Astrocyte (in vitro differentiated cells and primary cell): ENCODE data around the gene ASCL2. TPM values are rescaled to one million over a fixed set of nuclear protein-coding genes. Genes with fewer than 3 reads are reported as not detected.

Source experiments
- DNase-seq: peaks from one replicate; pipeline ENCODE4 v3.0.0-alpha.2; 2010; ENCODE audit warnings: low read depth
- FAIRE-seq: peaks from 2 replicates; lab custom pipeline; 2011; peaks lifted over from hg19 to GRCh38; lab: Jason Lieb, UNC
- H2AFZ ChIP-seq: 2 replicates; pipeline ENCODE4 v1.6.0; 2012; ENCODE audit warnings: low read depth, low read length, inconsistent platforms
- H3K27ac ChIP-seq: 2 replicates; pipeline ENCODE4 v1.5.1; 2011; ENCODE audit warnings: low read depth, low read length, inconsistent platforms
- H3K27me3 ChIP-seq: 2 replicates; pipeline ENCODE4 v1.6.0; 2011; ENCODE audit warnings: low read length, inconsistent platforms; ENCODE audit not compliant: insufficient read depth
- H3K36me3 ChIP-seq: 2 replicates; pipeline ENCODE4 v1.5.1; 2011; ENCODE audit warnings: low read length, inconsistent platforms; ENCODE audit not compliant: insufficient read depth
- H3K4me1 ChIP-seq: 2 replicates; pipeline ENCODE4 v1.5.1; 2011; ENCODE audit warnings: low read length, inconsistent platforms; ENCODE audit not compliant: insufficient read depth
- H3K4me2 ChIP-seq: 2 replicates; pipeline ENCODE4 v1.6.0; 2012; ENCODE audit warnings: low read length, inconsistent platforms
- H3K4me3 ChIP-seq: 2 replicates; pipeline ENCODE4 v1.5.1; 2011; ENCODE audit warnings: low read depth, mild to moderate bottlenecking, low read length, inconsistent platforms; ENCODE audit not compliant: insufficient read depth
- H3K79me2 ChIP-seq: 2 replicates; pipeline ENCODE4 v1.6.0; 2012; ENCODE audit warnings: mild to moderate bottlenecking, low read length, inconsistent platforms; ENCODE audit not compliant: insufficient read depth
- H3K9ac ChIP-seq: 2 replicates; pipeline ENCODE4 v1.6.0; 2012; ENCODE audit warnings: mild to moderate bottlenecking, low read length, inconsistent platforms
- H3K9me3 ChIP-seq: 2 replicates; pipeline ENCODE4 v1.5.1; 2012; ENCODE audit warnings: low read depth, mild to moderate bottlenecking, low read length, inconsistent platforms; ENCODE audit not compliant: insufficient read depth
- H4K20me1 ChIP-seq: 2 replicates; pipeline ENCODE4 v1.6.0; 2012; ENCODE audit warnings: low read length, inconsistent platforms; ENCODE audit not compliant: insufficient read depth
- H3K27ac Mint-ChIP-seq: one replicate; pipeline ENCODE4 v1.8.0; 2021; ENCODE audit warnings: mild to moderate bottlenecking, mixed read lengths; ENCODE audit not compliant: unreplicated experiment
- H3K27me3 Mint-ChIP-seq: one replicate; pipeline ENCODE4 v1.8.0; 2021; ENCODE audit warnings: low read depth, mixed read lengths; ENCODE audit not compliant: unreplicated experiment
- H3K36me3 Mint-ChIP-seq: one replicate; pipeline ENCODE4 v1.8.0; 2021; ENCODE audit warnings: low read depth, mixed read lengths; ENCODE audit not compliant: unreplicated experiment
- H3K4me1 Mint-ChIP-seq: one replicate; pipeline ENCODE4 v1.8.0; 2021; ENCODE audit warnings: low read depth, mixed read lengths; ENCODE audit not compliant: unreplicated experiment
- H3K4me3 Mint-ChIP-seq: one replicate; pipeline ENCODE4 v1.8.0; 2021; ENCODE audit warnings: mild to moderate bottlenecking, moderate library complexity, mixed read lengths; ENCODE audit not compliant: unreplicated experiment
- H3K9me3 Mint-ChIP-seq: one replicate; pipeline ENCODE4 v1.8.0; 2021; ENCODE audit warnings: mild to moderate bottlenecking, mixed read lengths; ENCODE audit not compliant: unreplicated experiment
- CTCF ChIP-seq: IDR thresholded peaks from 2 replicates; pipeline ENCODE4 v1.5.1; 2011; ENCODE audit warnings: low read depth, mild to moderate bottlenecking, inconsistent platforms, low read length, moderate library complexity; ENCODE audit not compliant: insufficient read depth
- EZH2 ChIP-seq: IDR thresholded peaks from 2 replicates; pipeline ENCODE4 v1.6.1; 2012; ENCODE audit warnings: mild to moderate bottlenecking, low read length, inconsistent platforms; ENCODE audit not compliant: insufficient read depth
- total RNA-seq: library from RNA; stranded (reverse); gene quantifications from 2 replicates; pipeline ENCODE4 v1.2.1, GENCODE V29; 2021

Gene ASCL2
- total RNA-seq, 1 donor from 2014 or later: not detected

GRCh38 chr11:2297623-2298030 is 27.2 kb upstream of the ASCL2 start:
- H3K36me3 Mint-ChIP-seq: peaks cover 3% of the 10 kb centered on the region
- no peak for FAIRE-seq
- no peak for DNase-seq
- TF ChIP-seq EZH2 (no peak), CTCF (no peak)
- H3K4me1 Mint-ChIP-seq: peaks cover 3% of the 10 kb centered on the region
- H3K27me3 Mint-ChIP-seq: peaks cover 47% of the 10 kb centered on the region
- no peak overlapping the region for H3K27ac ChIP-seq
- no peak overlapping the region for H2AFZ ChIP-seq
- H4K20me1 ChIP-seq: no peaks in the 10 kb centered on the region
- H3K4me1 ChIP-seq: no peaks in the 10 kb centered on the region
- H3K4me2 ChIP-seq: no peak overlapping the region
- H3K36me3 ChIP-seq: no peaks in the 10 kb centered on the region
- H3K27ac Mint-ChIP-seq: no peak overlapping the region
- peaks cover 6% of the 10 kb centered on the region for H3K9me3 Mint-ChIP-seq
- peaks cover 3% of the 10 kb centered on the region for H3K27me3 ChIP-seq
- H3K79me2 ChIP-seq: no peaks in the 10 kb centered on the region
- H3K9me3 ChIP-seq: no peaks in the 10 kb centered on the region
- H3K9ac ChIP-seq: no peak overlapping the region
- no peak overlapping the region for H3K4me3 Mint-ChIP-seq
- no peak overlapping the region for H3K4me3 ChIP-seq

- Histone ChIP-seq H4K20me1 (no peaks in the 10 kb centered on the region), H3K4me2 (no peak overlapping the region), H3K79me2 (no peaks in the 10 kb centered on the region), H3K27ac (no peak overlapping the region), H2AFZ (no peak overlapping the region), H3K4me3 (no peak overlapping the region), H3K27me3 (peaks cover 3% of the 10 kb centered on the region), H3K9me3 (no peaks in the 10 kb centered on the region), H3K9ac (no peak overlapping the region), H3K4me1 (no peaks in the 10 kb centered on the region), H3K36me3 (no peaks in the 10 kb centered on the region)
- no peak for FAIRE-seq
- Mint-ChIP-seq H3K36me3 (peaks cover 3% of the 10 kb centered on the region), H3K4me1 (peaks cover 3% of the 10 kb centered on the region), H3K27me3 (peaks cover 50% of the 10 kb centered on the region), H3K27ac (no peak overlapping the region), H3K4me3 (no peak overlapping the region), H3K9me3 (peaks cover 6% of the 10 kb centered on the region)
- TF ChIP-seq EZH2 (no peak), CTCF (no peak)
- no peak for DNase-seq
These were observed 26.7 kb upstream of the ASCL2 start for GRCh38 chr11:2296913-2297622.
